HG02798 (cell line): ENCODE results near the gene GORAB.

ENCODE experiments used
- ATAC-seq: cut with Tn5 transposase; IDR thresholded peaks from one replicate; pipeline ENCODE4 v1.9.1; 2021; ENCODE audit warnings: mild to moderate bottlenecking; ENCODE audit not compliant: unreplicated experiment, poor library complexity

GORAB gene

GRCh38 chr1:170587253-170587593 lies 55.3 kb downstream of the GORAB start:
- no peak for ATAC-seq

GRCh38 chr1:170590921-170591705 lies 59.1 kb downstream of the GORAB start:
- ATAC-seq: no peak

GRCh38 chr1:170592591-170593111 lies 60.7 kb downstream of the GORAB start:
- ATAC-seq: no peak

- no peak for ATAC-seq
Observed at GRCh38 chr1:170593173-170594011, 61.4 kb downstream of the GORAB start.

GRCh38 chr1:170594066-170594626 lies 62.2 kb downstream of the GORAB start:
- no peak for ATAC-seq

GRCh38 chr1:170596701-170597100 lies 64.7 kb downstream of the GORAB start:
- no peak for ATAC-seq

- no peak for ATAC-seq
Observed at GRCh38 chr1:170598618-170599017, 66.7 kb downstream of the GORAB start.

- no peak for ATAC-seq
Observed at GRCh38 chr1:170599033-170599432, 67.1 kb downstream of the GORAB start.

GRCh38 chr1:170601866-170602265 lies 69.9 kb downstream of the GORAB start:
- no peak for ATAC-seq
